ENCODE measurements around the gene GALNT17. TPM values are rescaled to one million over a fixed set of nuclear protein-coding genes. Genes with fewer than 3 reads are reported as not detected.

Gene GALNT17
- total and polyA plus RNA-seq, 11 donors: 16.9 to 116 (median 73.1) TPM

DNA sequence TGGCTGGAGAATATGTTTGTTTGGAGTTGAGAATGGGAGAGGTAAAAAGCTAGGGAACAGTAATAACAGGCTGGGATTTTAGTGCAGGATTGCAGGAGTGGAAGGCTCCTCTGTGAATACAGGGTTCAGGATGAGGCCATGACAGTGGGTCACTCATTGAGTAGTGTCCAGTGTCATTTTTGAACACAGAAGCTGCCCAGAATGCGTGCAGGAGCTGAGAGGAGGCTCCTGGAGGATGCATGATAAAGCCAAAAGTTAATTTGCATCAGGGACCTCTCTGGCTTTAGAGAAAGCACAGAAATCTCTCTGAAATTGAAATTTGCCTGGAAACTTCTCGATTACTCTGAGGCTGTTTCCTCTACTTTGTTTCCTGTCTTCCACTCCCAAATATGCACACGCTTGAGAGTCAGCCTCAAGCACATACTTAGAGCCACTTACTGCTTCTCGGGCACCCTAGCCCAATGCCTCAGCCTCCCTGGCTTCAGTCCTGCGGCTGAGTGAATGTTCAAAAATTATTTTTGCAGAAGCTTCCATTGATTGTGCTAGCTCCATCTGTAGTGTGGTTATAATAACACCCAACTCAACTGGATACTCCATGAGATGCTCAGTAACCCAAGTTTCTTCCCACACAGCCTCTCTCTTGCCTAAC is 1.8 kb upstream of the GALNT17 start:
- ATAC-seq: no peak
- WGBS, 4 donors: 40 to 49% (median 43%) methylated on average over 5 of the region's 5 CpGs
- Histone ChIP-seq H3K9me3 (no peaks in the 10 kb centered on the region), H3K4me3 (no peak overlapping the region), H3K27me3 (peaks cover 0 to 40% (median 8%) of the 10 kb centered on the region in 9 donors), H3K4me1 (peaks cover 0 to 14% (median 0%) of the 10 kb centered on the region in 12 donors), H3K27ac (no peak overlapping the region), H3K36me3 (no peaks in the 10 kb centered on the region)
- TF ChIP-seq, protein P1, sequence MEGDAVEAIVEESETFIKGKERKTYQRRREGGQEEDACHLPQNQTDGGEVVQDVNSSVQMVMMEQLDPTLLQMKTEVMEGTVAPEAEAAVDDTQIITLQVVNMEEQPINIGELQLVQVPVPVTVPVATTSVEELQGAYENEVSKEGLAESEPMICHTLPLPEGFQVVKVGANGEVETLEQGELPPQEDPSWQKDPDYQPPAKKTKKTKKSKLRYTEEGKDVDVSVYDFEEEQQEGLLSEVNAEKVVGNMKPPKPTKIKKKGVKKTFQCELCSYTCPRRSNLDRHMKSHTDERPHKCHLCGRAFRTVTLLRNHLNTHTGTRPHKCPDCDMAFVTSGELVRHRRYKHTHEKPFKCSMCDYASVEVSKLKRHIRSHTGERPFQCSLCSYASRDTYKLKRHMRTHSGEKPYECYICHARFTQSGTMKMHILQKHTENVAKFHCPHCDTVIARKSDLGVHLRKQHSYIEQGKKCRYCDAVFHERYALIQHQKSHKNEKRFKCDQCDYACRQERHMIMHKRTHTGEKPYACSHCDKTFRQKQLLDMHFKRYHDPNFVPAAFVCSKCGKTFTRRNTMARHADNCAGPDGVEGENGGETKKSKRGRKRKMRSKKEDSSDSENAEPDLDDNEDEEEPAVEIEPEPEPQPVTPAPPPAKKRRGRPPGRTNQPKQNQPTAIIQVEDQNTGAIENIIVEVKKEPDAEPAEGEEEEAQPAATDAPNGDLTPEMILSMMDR (IDR thresholded peaks at IDR 0.05): no peak
- no peak for TF ChIP-seq POLR2A (IDR thresholded peaks at IDR 0.05)
- no peak for DNase-seq
- intact Hi-C loops (cut with DNase I): loop anchor here in 7 of 10 donors (2.0 to 10.0 kb wide), 10 partner anchors 85 to 605 kb away; no protein-coding TSS in a partner anchor

DNA sequence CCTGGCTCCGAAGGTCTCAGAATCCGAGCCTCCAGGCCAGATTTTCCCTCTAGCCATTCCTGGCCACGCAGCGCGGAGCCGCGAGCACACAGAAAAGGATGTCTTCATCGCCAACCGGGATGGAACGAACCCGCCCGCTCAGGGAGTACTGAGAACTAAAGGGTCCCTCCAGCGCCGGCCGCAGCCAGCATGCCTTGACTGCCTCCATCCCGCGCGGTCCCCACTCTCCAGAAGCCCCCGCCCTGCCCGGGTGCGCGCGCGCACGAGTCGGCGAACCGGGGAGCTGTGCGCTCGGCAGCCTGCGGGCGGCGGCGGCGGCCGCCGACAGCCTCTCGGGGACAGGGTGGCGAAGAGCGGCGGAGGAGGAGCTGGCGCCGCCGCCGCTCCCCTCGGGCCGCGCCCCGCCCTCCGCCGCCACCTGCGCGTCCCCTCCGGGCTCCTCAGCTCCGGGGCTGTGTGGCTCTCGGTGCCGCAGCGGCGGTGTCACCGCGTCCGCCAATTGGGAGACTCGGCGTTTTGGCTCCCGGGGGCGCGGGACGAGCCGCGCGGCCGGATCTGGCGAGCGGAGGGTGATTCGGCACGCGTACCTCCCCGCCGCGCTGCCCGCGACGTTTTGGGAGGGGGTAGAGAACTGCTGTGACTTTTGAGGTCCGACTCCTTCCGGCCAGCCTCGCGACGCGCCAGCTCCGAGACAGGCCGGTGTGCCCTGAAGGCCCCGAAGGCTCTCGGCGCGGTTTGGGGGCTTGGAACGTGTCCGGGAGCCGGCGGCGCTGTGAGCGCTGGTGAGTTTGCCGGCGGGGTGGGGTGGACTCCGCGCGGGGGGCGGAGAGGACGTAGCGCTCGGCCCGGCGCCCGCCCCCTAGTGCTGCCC is 453 bp upstream of the GALNT17 start:
- Histone ChIP-seq H3K4me1 (peaks cover 0 to 18% (median 0%) of the 10 kb centered on the region in 12 donors), H3K27ac (peak overlapping the region; percentile 61 to 91 (median 81)), H3K36me3 (no peaks in the 10 kb centered on the region), H3K9me3 (no peaks in the 10 kb centered on the region), H3K27me3 (peaks cover 0 to 40% (median 8%) of the 10 kb centered on the region in 9 donors), H3K4me3 (peak overlapping the region; percentile 48 to 73 (median 60))
- TF ChIP-seq, protein P1 (IDR thresholded peaks at IDR 0.05): peak in 7 of 12 donors; percentile 5 to 43 (median 37)
- TF ChIP-seq POLR2A (IDR thresholded peaks at IDR 0.05): no peak
- intact Hi-C loops (cut with DNase I): loop anchor here in 7 of 10 donors (2.0 to 10.0 kb wide), 11 partner anchors 83 to 603 kb away; no protein-coding TSS in a partner anchor
- ATAC-seq: peak; percentile 51 to 92 (median 86)
- 0 to 1% (median 0%) methylated on average over 4 to 113 of the region's 113 CpGs for WGBS, 4 donors
- DNase-seq: peak; percentile 51 to 72 (median 68)

DNA sequence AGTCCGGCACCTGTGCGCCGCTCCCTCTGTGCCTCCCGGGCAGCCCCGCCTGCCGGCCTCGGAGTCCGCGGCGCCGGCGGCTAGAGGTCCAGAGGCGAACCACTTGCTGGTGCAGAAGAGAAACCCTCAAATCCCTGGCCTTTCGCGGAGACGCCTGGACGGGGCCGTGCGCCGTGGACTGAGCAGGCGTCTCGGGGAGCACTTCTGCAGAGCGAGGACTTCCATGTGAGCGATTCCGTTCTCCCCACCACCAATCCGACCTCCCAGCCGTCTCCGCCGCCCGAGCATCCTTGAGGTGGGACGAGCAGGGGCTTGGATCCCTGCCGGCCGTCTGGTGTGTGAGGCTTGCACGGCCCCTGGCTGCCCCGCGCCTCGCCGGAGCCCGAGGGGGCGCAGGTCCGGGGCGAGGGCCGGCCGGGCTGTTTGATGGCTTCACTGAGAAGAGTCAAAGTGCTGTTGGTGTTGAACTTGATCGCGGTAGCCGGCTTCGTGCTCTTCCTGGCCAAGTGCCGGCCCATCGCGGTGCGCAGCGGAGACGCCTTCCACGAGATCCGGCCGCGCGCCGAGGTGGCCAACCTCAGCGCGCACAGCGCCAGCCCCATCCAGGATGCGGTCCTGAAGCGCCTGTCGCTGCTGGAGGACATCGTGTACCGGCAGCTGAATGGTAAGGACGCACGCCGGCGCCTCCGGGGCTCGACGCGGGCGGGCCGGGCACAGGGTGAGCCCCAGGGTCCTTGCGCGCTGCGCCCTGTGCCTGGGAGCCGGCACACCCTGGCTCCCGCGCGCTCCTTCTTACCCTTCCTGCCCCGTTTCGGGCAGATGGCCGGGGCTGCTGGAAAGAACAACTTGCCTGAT is 660 bp downstream of the GALNT17 start:
- Histone ChIP-seq H3K9me3 (no peaks in the 10 kb centered on the region), H3K36me3 (no peaks in the 10 kb centered on the region), H3K4me3 (peak overlapping the region; percentile 48 to 73 (median 60)), H3K4me1 (peaks cover 0 to 18% (median 0%) of the 10 kb centered on the region in 12 donors), H3K27me3 (peaks cover 0 to 40% (median 8%) of the 10 kb centered on the region in 9 donors), H3K27ac (peak overlapping the region in 8 of 12 donors; percentile 75 to 91 (median 86))
- TF ChIP-seq, protein P1 (IDR thresholded peaks at IDR 0.05): no peak
- no peak for TF ChIP-seq POLR2A (IDR thresholded peaks at IDR 0.05)
- DNase-seq (peak in 2 of 5 donors; percentile 29 to 36), ATAC-seq (peak; percentile 32 to 45 (median 40))
- WGBS, 4 donors: 0 to 2% (median 1%) methylated on average over 39 to 88 of the region's 88 CpGs
- intact Hi-C loops (cut with DNase I): loop anchor here in 7 of 10 donors (2.0 to 10.0 kb wide), 10 partner anchors 82 to 602 kb away; no protein-coding TSS in a partner anchor

Data from heart left ventricle (tissue), 16 donors.